HG02623 (cell line): Measurements from ENCODE around the gene WFS1.

ENCODE experiments used
- ATAC-seq: cut with Tn5 transposase; IDR thresholded peaks from one replicate; pipeline ENCODE4 v1.9.1; 2021; ENCODE audit warnings: moderate library complexity; ENCODE audit not compliant: unreplicated experiment

WFS1 gene, protein sequence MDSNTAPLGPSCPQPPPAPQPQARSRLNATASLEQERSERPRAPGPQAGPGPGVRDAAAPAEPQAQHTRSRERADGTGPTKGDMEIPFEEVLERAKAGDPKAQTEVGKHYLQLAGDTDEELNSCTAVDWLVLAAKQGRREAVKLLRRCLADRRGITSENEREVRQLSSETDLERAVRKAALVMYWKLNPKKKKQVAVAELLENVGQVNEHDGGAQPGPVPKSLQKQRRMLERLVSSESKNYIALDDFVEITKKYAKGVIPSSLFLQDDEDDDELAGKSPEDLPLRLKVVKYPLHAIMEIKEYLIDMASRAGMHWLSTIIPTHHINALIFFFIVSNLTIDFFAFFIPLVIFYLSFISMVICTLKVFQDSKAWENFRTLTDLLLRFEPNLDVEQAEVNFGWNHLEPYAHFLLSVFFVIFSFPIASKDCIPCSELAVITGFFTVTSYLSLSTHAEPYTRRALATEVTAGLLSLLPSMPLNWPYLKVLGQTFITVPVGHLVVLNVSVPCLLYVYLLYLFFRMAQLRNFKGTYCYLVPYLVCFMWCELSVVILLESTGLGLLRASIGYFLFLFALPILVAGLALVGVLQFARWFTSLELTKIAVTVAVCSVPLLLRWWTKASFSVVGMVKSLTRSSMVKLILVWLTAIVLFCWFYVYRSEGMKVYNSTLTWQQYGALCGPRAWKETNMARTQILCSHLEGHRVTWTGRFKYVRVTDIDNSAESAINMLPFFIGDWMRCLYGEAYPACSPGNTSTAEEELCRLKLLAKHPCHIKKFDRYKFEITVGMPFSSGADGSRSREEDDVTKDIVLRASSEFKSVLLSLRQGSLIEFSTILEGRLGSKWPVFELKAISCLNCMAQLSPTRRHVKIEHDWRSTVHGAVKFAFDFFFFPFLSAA

GRCh38 chr4:6269616-6270511, at the start of gene WFS1:
Gene WFS1, plus strand, starts transcription at chr4:6269850. Its CDS starts 7,606 bp downstream, at chr4:6277456.
- ATAC-seq: peak; percentile 100

- ATAC-seq: no peak
Observed at GRCh38 chr4:6221301-6221850, 48.3 kb upstream of the WFS1 start.

DNA sequence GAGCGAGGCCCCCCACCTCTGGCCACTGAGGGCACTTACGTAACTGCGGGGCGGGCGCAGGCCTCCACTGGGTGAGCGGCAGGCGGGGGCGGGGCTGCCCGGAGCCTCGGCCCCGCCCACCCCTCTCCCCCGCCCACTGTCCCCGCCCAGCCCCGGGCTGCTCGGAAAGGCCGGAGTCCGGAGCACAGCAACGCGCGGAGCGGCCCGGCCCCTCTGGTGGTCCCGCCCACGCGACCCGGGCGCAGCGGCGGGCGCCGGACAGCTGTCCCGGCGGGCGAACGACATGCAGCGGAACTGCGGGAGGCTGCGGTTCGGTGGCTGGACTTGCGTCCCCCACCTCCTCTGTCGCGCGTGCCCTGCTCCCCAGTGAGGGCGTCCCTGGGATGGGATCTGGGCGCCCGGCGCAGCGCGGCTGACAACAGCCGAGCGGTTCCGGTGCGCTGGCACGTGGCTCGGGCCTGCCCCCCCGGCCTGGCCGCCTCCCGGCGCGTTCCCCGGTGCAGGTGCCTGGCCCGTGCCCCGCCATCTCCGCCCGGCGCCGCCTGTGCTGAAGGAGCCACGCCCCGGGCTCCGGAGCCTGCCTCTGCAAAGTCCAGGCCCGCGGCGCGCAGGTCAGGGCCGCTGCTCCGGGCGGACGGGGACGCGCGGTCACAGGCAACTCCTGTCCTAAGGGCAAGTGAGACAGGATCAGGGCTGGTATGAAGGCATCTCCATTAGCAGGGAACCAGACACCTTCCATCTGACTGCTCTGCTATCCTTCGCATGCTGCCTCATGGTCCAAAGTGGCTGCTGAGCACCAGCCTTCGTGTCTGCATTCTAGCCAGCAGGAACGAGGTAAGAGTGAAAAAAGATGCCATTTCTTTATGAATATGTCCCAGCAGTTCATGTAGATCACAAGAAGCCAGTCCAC, 47.5 kb upstream of the WFS1 start:
- no peak for ATAC-seq

GRCh38 chr4:6222761-6223292, 46.8 kb upstream of the WFS1 start:
- no peak for ATAC-seq

- no peak for ATAC-seq
Observed at GRCh38 chr4:6224735-6225134, 44.9 kb upstream of the WFS1 start.

- no peak for ATAC-seq
Observed at GRCh38 chr4:6225469-6225868, 44.2 kb upstream of the WFS1 start.

- no peak for ATAC-seq
Observed at GRCh38 chr4:6226506-6226905, 43.1 kb upstream of the WFS1 start.

GRCh38 chr4:6227412-6228157, 42.1 kb upstream of the WFS1 start:
- no peak for ATAC-seq

GRCh38 chr4:6228158-6229067, 41.2 kb upstream of the WFS1 start:
- ATAC-seq: no peak

GRCh38 chr4:6229095-6229494, 40.6 kb upstream of the WFS1 start:
- no peak for ATAC-seq

DNA sequence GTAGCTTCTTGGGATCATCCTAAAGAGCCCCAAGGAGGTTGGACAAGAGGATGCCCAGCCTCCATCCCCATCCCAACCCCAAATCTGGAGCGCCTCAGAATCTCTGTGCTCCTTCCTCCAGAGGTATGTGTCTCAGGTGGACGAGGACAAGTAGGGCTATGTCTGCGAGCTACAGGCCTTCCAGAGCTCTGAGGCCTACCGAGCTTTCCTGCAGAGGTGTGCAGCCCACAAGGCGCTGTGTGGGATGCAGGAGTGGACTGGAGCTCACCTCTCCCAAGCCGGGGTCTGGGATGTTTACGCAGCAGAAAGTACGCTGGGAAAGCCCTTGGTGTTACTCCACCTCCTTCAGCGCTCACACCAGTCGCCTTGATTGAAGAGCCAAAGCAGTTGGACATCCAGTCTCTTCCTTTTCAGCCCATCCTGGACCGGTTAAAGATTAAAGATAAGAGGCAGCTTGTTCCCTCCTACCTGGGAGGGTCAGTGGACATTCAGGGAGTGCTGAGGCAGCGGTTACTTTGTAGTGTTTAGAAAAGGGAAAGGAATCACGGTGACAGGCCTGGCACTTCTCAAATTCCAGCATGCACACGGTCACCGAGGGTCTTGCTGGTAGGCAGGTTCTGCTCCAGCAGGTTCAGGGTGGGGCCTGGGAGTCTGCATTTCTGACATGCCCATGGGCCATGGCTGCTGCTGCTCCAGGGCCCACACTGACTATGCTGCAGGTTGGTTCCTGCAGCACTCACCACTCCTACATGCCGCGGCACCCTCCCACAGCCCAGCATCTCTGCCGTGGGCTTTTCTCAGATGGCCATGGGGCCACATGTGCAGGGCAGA, 39.8 kb upstream of the WFS1 start:
- no peak for ATAC-seq

- no peak for ATAC-seq
Observed at GRCh38 chr4:6230502-6230785, 39.2 kb upstream of the WFS1 start.

GRCh38 chr4:6230827-6231662, 38.6 kb upstream of the WFS1 start:
- ATAC-seq: no peak

DNA sequence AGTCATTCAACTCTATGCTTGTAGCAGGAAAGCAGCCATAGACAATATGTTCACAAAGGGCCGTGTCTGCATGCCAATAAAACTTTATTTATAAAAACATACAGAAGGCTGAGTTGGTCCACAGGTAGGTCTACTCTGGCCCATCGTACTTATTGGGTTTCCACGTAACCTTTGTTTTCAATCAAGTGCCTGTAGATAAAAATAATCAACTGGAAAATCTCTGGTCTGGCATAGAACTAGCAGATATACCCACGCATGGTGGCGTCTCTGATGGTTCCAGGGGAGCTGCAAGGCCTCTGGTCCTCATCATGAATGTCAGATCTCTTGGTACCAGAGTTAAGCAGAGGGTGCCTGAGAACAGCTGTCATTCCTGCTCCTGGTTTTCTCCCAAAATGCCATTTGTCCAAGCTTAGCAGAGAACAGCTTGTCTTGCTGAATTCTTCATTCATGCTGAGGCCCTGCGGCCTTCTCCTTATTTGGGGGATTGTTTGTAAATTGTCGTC, 37.9 kb upstream of the WFS1 start:
- ATAC-seq: no peak

GRCh38 chr4:6232836-6233785, 36.5 kb upstream of the WFS1 start:
- no peak for ATAC-seq
